ENCODE measurements around the gene CMSS1.

GRCh38 chr3:99866261-99866761, 48.6 kb downstream of the CMSS1 start:
- TF ChIP-seq CTCF (IDR thresholded peaks at IDR 0.05): no peak
- no peak for TF ChIP-seq FOSL2 (IDR thresholded peaks at IDR 0.05)
- TF ChIP-seq FOSL2 (CRISPR knock-in tag; IDR thresholded peaks at IDR 0.05): no peak
- no peak for TF ChIP-seq MYC (IDR thresholded peaks at IDR 0.05; ENCODE audit: borderline replicate concordance, low read length)
- no peak for TF ChIP-seq ELK1 (IDR thresholded peaks at IDR 0.05; ENCODE audit: low read depth, low read length)
- TF ChIP-seq E2F6 (IDR thresholded peaks at IDR 0.05; ENCODE audit: borderline replicate concordance, low read depth): no peak
- no peak for TF ChIP-seq POLR2A (IDR thresholded peaks at IDR 0.05; ENCODE audit: low read length)
- no peak for TF ChIP-seq HMGXB4 (CRISPR knock-in tag; IDR thresholded peaks at IDR 0.05; ENCODE audit: borderline replicate concordance)
- TF ChIP-seq USF2 (IDR thresholded peaks at IDR 0.05): no peak
- no peak for TF ChIP-seq PBX3 (IDR thresholded peaks at IDR 0.05)
- TF ChIP-seq RFX5 (IDR thresholded peaks at IDR 0.05): no peak
- no peak for TF ChIP-seq JUN (IDR thresholded peaks at IDR 0.05)

All from A549 (cell line).